ENCODE data around the gene MBLAC1.
"Not testable (repeated sequence)": the region's sequence is repeated elsewhere in the genome, so short reads cannot be mapped to it uniquely, and the experiment has no call there.

Gene MBLAC1

GRCh38 chr7:100122568-100122967, 4.2 kb upstream of the MBLAC1 start:
- Histone ChIP-seq H3K27me3 (ENCODE audit: control insufficient read depth, insufficient read depth, low read length, poor library complexity, severe bottlenecking) (peaks cover 3% of the 10 kb centered on the region), H3K36me3 (ENCODE audit: control insufficient read depth, insufficient read depth, low read length) (no peaks in the 10 kb centered on the region), H3K27ac (ENCODE audit: insufficient read depth, low read depth, low read length, poor library complexity, severe bottlenecking) (no peak overlapping the region), H3K4me1 (ENCODE audit: control insufficient read depth, insufficient read depth, low read length) (peaks cover 3% of the 10 kb centered on the region), H3K9me3 (ENCODE audit: control insufficient read depth, low read length) (no peaks in the 10 kb centered on the region), H3K4me3 (ENCODE audit: insufficient read depth, low read depth, low read length) (no peak overlapping the region)
- 91 to 100% methylated on average over 1 of the region's 1 CpG for WGBS, 2 experiments

GRCh38 chr7:100124301-100125230, 2.2 kb upstream of the MBLAC1 start:
- peaks cover 10% of the 10 kb centered on the region for H3K4me1 ChIP-seq (ENCODE audit: control insufficient read depth, insufficient read depth, low read length)
- no peaks in the 10 kb centered on the region for H3K36me3 ChIP-seq (ENCODE audit: control insufficient read depth, insufficient read depth, low read length)
- H3K27ac ChIP-seq (ENCODE audit: insufficient read depth, low read depth, low read length, poor library complexity, severe bottlenecking) = no peak overlapping the region
- peaks cover 22% of the 10 kb centered on the region for H3K27me3 ChIP-seq (ENCODE audit: control insufficient read depth, insufficient read depth, low read length, poor library complexity, severe bottlenecking)
- 96 to 98% methylated on average over 4 of the region's 4 CpGs for WGBS, 2 experiments
- H3K4me3 ChIP-seq (ENCODE audit: insufficient read depth, low read depth, low read length) = no peak overlapping the region
- no peaks in the 10 kb centered on the region for H3K9me3 ChIP-seq (ENCODE audit: control insufficient read depth, low read length)

GRCh38 chr7:100126239-100126930, 382 bp upstream of the MBLAC1 start:
- Histone ChIP-seq H3K9me3 (ENCODE audit: control insufficient read depth, low read length) (no peaks in the 10 kb centered on the region), H3K36me3 (ENCODE audit: control insufficient read depth, insufficient read depth, low read length) (no peaks in the 10 kb centered on the region), H3K27ac (ENCODE audit: insufficient read depth, low read depth, low read length, poor library complexity, severe bottlenecking) (peak overlapping the region; percentile 82), H3K4me3 (ENCODE audit: insufficient read depth, low read depth, low read length) (peak overlapping the region; percentile 58), H3K27me3 (ENCODE audit: control insufficient read depth, insufficient read depth, low read length, poor library complexity, severe bottlenecking) (peaks cover 28% of the 10 kb centered on the region), H3K4me1 (ENCODE audit: control insufficient read depth, insufficient read depth, low read length) (peaks cover 7% of the 10 kb centered on the region)
- 23 to 24% methylated on average over 29 of the region's 29 CpGs for WGBS, 2 experiments

- Histone ChIP-seq H3K4me3 (ENCODE audit: insufficient read depth, low read depth, low read length) (peak overlapping the region; percentile 58), H3K36me3 (ENCODE audit: control insufficient read depth, insufficient read depth, low read length) (no peaks in the 10 kb centered on the region), H3K27ac (ENCODE audit: insufficient read depth, low read depth, low read length, poor library complexity, severe bottlenecking) (no peak overlapping the region), H3K27me3 (ENCODE audit: control insufficient read depth, insufficient read depth, low read length, poor library complexity, severe bottlenecking) (peaks cover 28% of the 10 kb centered on the region), H3K4me1 (ENCODE audit: control insufficient read depth, insufficient read depth, low read length) (peaks cover 7% of the 10 kb centered on the region), H3K9me3 (ENCODE audit: control insufficient read depth, low read length) (no peaks in the 10 kb centered on the region)
- WGBS, 2 experiments = 6 to 8% methylated on average over 37 of the region's 37 CpGs
Observed at GRCh38 chr7:100127866-100128636, 1.3 kb downstream of the MBLAC1 start.

GRCh38 chr7:100128637-100128963, 1.8 kb downstream of the MBLAC1 start:
- 60 to 78% methylated on average over 1 of the region's 1 CpG for WGBS, 2 experiments

GRCh38 chr7:100130220-100130607, 3.4 kb downstream of the MBLAC1 start:
- H3K27ac ChIP-seq (ENCODE audit: insufficient read depth, low read depth, low read length, poor library complexity, severe bottlenecking); H3K36me3 ChIP-seq (ENCODE audit: control insufficient read depth, insufficient read depth, low read length); H3K9me3 ChIP-seq (ENCODE audit: control insufficient read depth, low read length); H3K4me3 ChIP-seq (ENCODE audit: insufficient read depth, low read depth, low read length); H3K4me1 ChIP-seq (ENCODE audit: control insufficient read depth, insufficient read depth, low read length): not testable (repeated sequence)
- WGBS, 2 experiments = 88 to 89% methylated on average over 1 of the region's 1 CpG
- H3K27me3 ChIP-seq (ENCODE audit: control insufficient read depth, insufficient read depth, low read length, poor library complexity, severe bottlenecking) = peaks cover 28% of the 10 kb centered on the region

More at GRCh38 chr7:100128637-100128963, 1.8 kb downstream of the MBLAC1 start:
- no peaks in the 10 kb centered on the region for H3K36me3 ChIP-seq (ENCODE audit: control insufficient read depth, insufficient read depth, low read length)
- no peak overlapping the region for H3K4me3 ChIP-seq (ENCODE audit: insufficient read depth, low read depth, low read length)
- no peaks in the 10 kb centered on the region for H3K9me3 ChIP-seq (ENCODE audit: control insufficient read depth, low read length)
- H3K27me3 ChIP-seq (ENCODE audit: control insufficient read depth, insufficient read depth, low read length, poor library complexity, severe bottlenecking) = peaks cover 28% of the 10 kb centered on the region
- peaks cover 7% of the 10 kb centered on the region for H3K4me1 ChIP-seq (ENCODE audit: control insufficient read depth, insufficient read depth, low read length)
- no peak overlapping the region for H3K27ac ChIP-seq (ENCODE audit: insufficient read depth, low read depth, low read length, poor library complexity, severe bottlenecking)

- H3K27ac ChIP-seq (ENCODE audit: insufficient read depth, low read depth, low read length, poor library complexity, severe bottlenecking) = no peak overlapping the region
- H3K36me3 ChIP-seq (ENCODE audit: control insufficient read depth, insufficient read depth, low read length) = no peaks in the 10 kb centered on the region
- H3K9me3 ChIP-seq (ENCODE audit: control insufficient read depth, low read length) = no peaks in the 10 kb centered on the region
- peaks cover 7% of the 10 kb centered on the region for H3K4me1 ChIP-seq (ENCODE audit: control insufficient read depth, insufficient read depth, low read length)
- no peak overlapping the region for H3K4me3 ChIP-seq (ENCODE audit: insufficient read depth, low read depth, low read length)
- H3K27me3 ChIP-seq (ENCODE audit: control insufficient read depth, insufficient read depth, low read length, poor library complexity, severe bottlenecking) = peaks cover 28% of the 10 kb centered on the region
- WGBS, 2 experiments = 15% methylated on average over 24 of the region's 24 CpGs
Observed at GRCh38 chr7:100130608-100131453, 4.1 kb downstream of the MBLAC1 start.

GRCh38 chr7:100132126-100132525, 5.4 kb downstream of the MBLAC1 start:
- Histone ChIP-seq H3K4me1 (ENCODE audit: control insufficient read depth, insufficient read depth, low read length) (peaks cover 7% of the 10 kb centered on the region), H3K9me3 (ENCODE audit: control insufficient read depth, low read length) (no peaks in the 10 kb centered on the region), H3K27me3 (ENCODE audit: control insufficient read depth, insufficient read depth, low read length, poor library complexity, severe bottlenecking) (peaks cover 28% of the 10 kb centered on the region), H3K36me3 (ENCODE audit: control insufficient read depth, insufficient read depth, low read length) (no peaks in the 10 kb centered on the region), H3K27ac (ENCODE audit: insufficient read depth, low read depth, low read length, poor library complexity, severe bottlenecking) (no peak overlapping the region), H3K4me3 (ENCODE audit: insufficient read depth, low read depth, low read length) (no peak overlapping the region)
- WGBS, 2 experiments = 71 to 86% methylated on average over 7 of the region's 7 CpGs

GRCh38 chr7:100132697-100133151, 6.0 kb downstream of the MBLAC1 start:
- Histone ChIP-seq H3K27me3 (ENCODE audit: control insufficient read depth, insufficient read depth, low read length, poor library complexity, severe bottlenecking) (peaks cover 24% of the 10 kb centered on the region), H3K4me1 (ENCODE audit: control insufficient read depth, insufficient read depth, low read length) (peaks cover 7% of the 10 kb centered on the region), H3K4me3 (ENCODE audit: insufficient read depth, low read depth, low read length) (no peak overlapping the region), H3K27ac (ENCODE audit: insufficient read depth, low read depth, low read length, poor library complexity, severe bottlenecking) (no peak overlapping the region), H3K36me3 (ENCODE audit: control insufficient read depth, insufficient read depth, low read length) (no peaks in the 10 kb centered on the region), H3K9me3 (ENCODE audit: control insufficient read depth, low read length) (no peaks in the 10 kb centered on the region)
- WGBS, 2 experiments = 23% methylated on average over 3 of the region's 3 CpGs

Measured in ectodermal cell (in vitro differentiated cells).